Neural cell (in vitro differentiated cells): Measurements from ENCODE around the gene MBD3L2. TPM values are rescaled to one million over a fixed set of nuclear protein-coding genes. Genes with fewer than 3 reads are reported as not detected.
A peak's percentile ranks its signal among the peaks of the same experiment; 100 is the strongest.

ENCODE experiments used
- H2AFZ ChIP-seq: fragments of 200-600, 300-800 bp; sonication (generic), shearing (Covaris generic); 2 replicates; pipeline ENCODE4 v1.6.0; 2014; ENCODE audit warnings: low read depth, mild to moderate bottlenecking, antibody characterized with exemption, low read length, moderate library complexity
- H3F3A ChIP-seq: fragments of 200-600 bp; shearing (Covaris generic); 2 replicates; pipeline ENCODE4 v1.6.1; 2016; ENCODE audit warnings: mild to moderate bottlenecking, moderate library complexity, mixed read lengths, antibody characterized with exemption, low read length; ENCODE audit not compliant: insufficient read depth, poor library complexity, severe bottlenecking
- H3K27ac ChIP-seq: fragments of 200-600, 300-800 bp; sonication (generic), shearing (Covaris generic); 2 replicates; pipeline ENCODE4 v1.5.1; 2014; ENCODE audit warnings: mild to moderate bottlenecking, low read length, moderate library complexity
- H3K27me3 ChIP-seq: fragments of 300-800, 200-600 bp; sonication (generic), shearing (Covaris generic); 2 replicates; pipeline ENCODE4 v1.6.0; 2014; ENCODE audit warnings: mild to moderate bottlenecking, low read depth, low read length, moderate library complexity; ENCODE audit not compliant: insufficient read depth
- H3K36me3 ChIP-seq: fragments of 300-800, 200-600 bp; sonication (generic), shearing (Covaris generic); 2 replicates; pipeline ENCODE4 v1.5.1; 2014; ENCODE audit warnings: mild to moderate bottlenecking, antibody characterized with exemption, low read length, moderate library complexity; ENCODE audit not compliant: insufficient read depth
- H3K4me2 ChIP-seq: fragments of 300-800, 200-600 bp; sonication (generic), shearing (Covaris generic); 2 replicates; pipeline ENCODE4 v1.6.0; 2014; ENCODE audit warnings: mild to moderate bottlenecking, low read length
- H3K4me3 ChIP-seq: fragments of 300-800, 200-600 bp; sonication (generic), shearing (Covaris generic); 2 replicates; pipeline ENCODE4 v1.5.1; 2014; ENCODE audit warnings: mild to moderate bottlenecking, low read length, moderate library complexity
- H3K79me2 ChIP-seq: fragments of 200-600 bp; shearing (Covaris generic); replicated peaks from 2 replicates; pipeline ENCODE4 v1.6.0; 2014; ENCODE audit warnings: mild to moderate bottlenecking, low read length, moderate library complexity; ENCODE audit not compliant: insufficient read depth
- H3K9ac ChIP-seq: fragments of 300-800, 200-600 bp; sonication (generic), shearing (Covaris generic); 2 replicates; pipeline ENCODE4 v1.6.1; 2016; ENCODE audit warnings: mild to moderate bottlenecking, low read length, mixed read lengths
- H3K9me2 ChIP-seq: fragments of 200-600 bp; shearing (Covaris generic); 2 replicates; pipeline ENCODE4 v1.6.1; 2016; ENCODE audit warnings: mild to moderate bottlenecking, low read length, mixed read lengths; ENCODE audit not compliant: insufficient read depth
- H3K9me3 ChIP-seq: fragments of 200-600, 300-800 bp; sonication (generic), shearing (Covaris generic); 2 replicates; pipeline ENCODE4 v1.6.1; 2016; ENCODE audit warnings: mild to moderate bottlenecking, mixed run types, low read length, moderate library complexity, mixed read lengths
- H4K20me1 ChIP-seq: fragments of 200-600 bp; shearing (Covaris generic); 2 replicates; pipeline ENCODE4 v1.6.1; 2016; ENCODE audit warnings: mild to moderate bottlenecking, mixed run types; ENCODE audit not compliant: insufficient read depth
- CTCF ChIP-seq: fragments of 450-650 bp; IDR thresholded peaks from 2 replicates; pipeline ENCODE4 v1.5.1; 2014; ENCODE audit warnings: antibody characterized with exemption, mild to moderate bottlenecking, moderate library complexity; ENCODE audit not compliant: poor library complexity, severe bottlenecking
- EP300 ChIP-seq: fragments of 450-650 bp; conservative IDR thresholded peaks from 2 replicates; pipeline ENCODE4 v1.6.1; 2014; ENCODE audit warnings: antibody characterized with exemption, mild to moderate bottlenecking, moderate library complexity; ENCODE audit not compliant: poor library complexity, severe bottlenecking
- EZH2 ChIP-seq: fragments of 200-600, 300-800 bp; shearing (Covaris generic), sonication (generic); IDR thresholded peaks from 2 replicates; pipeline ENCODE4 v1.6.1; 2014; ENCODE audit warnings: antibody characterized with exemption, low read length, borderline replicate concordance, mild to moderate bottlenecking; ENCODE audit not compliant: insufficient read depth, poor library complexity, severe bottlenecking
- MXI1 ChIP-seq: fragments of 450-650 bp; conservative IDR thresholded peaks from 2 replicates; pipeline ENCODE4 v1.6.1; 2014; ENCODE audit warnings: antibody characterized with exemption, mild to moderate bottlenecking; ENCODE audit not compliant: poor library complexity, severe bottlenecking
- POLR2AphosphoS5 ChIP-seq: IDR thresholded peaks from 2 replicates; pipeline ENCODE4 v1.6.1; 2012
- RAD21 ChIP-seq: fragments of 450-650 bp; conservative IDR thresholded peaks from 2 replicates; pipeline ENCODE4 v1.6.1; 2014; ENCODE audit warnings: antibody characterized with exemption, mild to moderate bottlenecking, moderate library complexity
- SMC3 ChIP-seq: fragments of 450-650 bp; conservative IDR thresholded peaks from 2 replicates; pipeline ENCODE4 v1.6.1; 2014; ENCODE audit warnings: antibody characterized with exemption, mild to moderate bottlenecking, moderate library complexity; ENCODE audit not compliant: poor library complexity
- TAF1 ChIP-seq: IDR thresholded peaks from 2 replicates; pipeline ENCODE4 v1.6.1; 2012; ENCODE audit warnings: low read depth
- polyA plus RNA-seq: library from polyadenylated mRNA; depleted of rRNA; stranded (reverse); fragments of >200 nt; gene quantifications from 2 replicates; pipeline ENCODE4 v1.2.3, GENCODE V29; 2014
- TF ChIP-seq, protein P1 (sequence below): IDR thresholded peaks from 2 replicates; pipeline ENCODE4 v1.6.1; 2012; ENCODE audit warnings: borderline replicate concordance

Gene MBD3L2
- polyA plus RNA-seq, 1 donor from 2014 or later = not detected

DNA sequence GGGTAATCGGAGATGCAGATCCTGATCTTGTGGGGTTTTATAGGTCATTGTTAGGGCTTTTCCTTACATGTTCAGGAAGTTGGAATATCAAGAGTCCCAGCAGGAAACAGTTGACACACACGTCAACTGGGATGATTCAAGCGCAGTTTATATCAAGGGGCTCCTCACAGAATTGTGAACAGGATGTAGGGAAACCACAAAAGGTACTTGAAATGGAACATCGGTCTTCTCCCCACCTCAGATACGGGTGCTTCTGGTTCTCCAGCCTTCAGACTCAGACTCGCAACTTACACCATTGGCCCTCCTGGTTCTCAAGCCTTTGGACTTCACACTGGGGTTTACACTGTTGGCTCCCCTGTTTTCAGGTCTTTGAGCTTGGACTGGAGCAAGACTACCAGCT is 39.9 kb downstream of the MBD3L2 start:
- Histone ChIP-seq H3K9me2 (no peaks in the 10 kb centered on the region), H4K20me1 (no peaks in the 10 kb centered on the region), H3K9ac (no peak overlapping the region), H3K4me3 (no peak overlapping the region), H3K4me2 (no peak overlapping the region), H3K27me3 (no peaks in the 10 kb centered on the region), H3K36me3 (peaks cover 26% of the 10 kb centered on the region), H3F3A (no peaks in the 10 kb centered on the region), H3K27ac (no peak overlapping the region), H3K79me2 (no peaks in the 10 kb centered on the region), H3K9me3 (peaks cover 14% of the 10 kb centered on the region), H2AFZ (no peak overlapping the region)
- TF ChIP-seq CTCF (no peak), EZH2 (no peak), EP300 (no peak), MXI1 (no peak), SMC3 (no peak), POLR2AphosphoS5 (no peak), TAF1 (no peak), RAD21 (no peak)
- TF ChIP-seq, protein P1, sequence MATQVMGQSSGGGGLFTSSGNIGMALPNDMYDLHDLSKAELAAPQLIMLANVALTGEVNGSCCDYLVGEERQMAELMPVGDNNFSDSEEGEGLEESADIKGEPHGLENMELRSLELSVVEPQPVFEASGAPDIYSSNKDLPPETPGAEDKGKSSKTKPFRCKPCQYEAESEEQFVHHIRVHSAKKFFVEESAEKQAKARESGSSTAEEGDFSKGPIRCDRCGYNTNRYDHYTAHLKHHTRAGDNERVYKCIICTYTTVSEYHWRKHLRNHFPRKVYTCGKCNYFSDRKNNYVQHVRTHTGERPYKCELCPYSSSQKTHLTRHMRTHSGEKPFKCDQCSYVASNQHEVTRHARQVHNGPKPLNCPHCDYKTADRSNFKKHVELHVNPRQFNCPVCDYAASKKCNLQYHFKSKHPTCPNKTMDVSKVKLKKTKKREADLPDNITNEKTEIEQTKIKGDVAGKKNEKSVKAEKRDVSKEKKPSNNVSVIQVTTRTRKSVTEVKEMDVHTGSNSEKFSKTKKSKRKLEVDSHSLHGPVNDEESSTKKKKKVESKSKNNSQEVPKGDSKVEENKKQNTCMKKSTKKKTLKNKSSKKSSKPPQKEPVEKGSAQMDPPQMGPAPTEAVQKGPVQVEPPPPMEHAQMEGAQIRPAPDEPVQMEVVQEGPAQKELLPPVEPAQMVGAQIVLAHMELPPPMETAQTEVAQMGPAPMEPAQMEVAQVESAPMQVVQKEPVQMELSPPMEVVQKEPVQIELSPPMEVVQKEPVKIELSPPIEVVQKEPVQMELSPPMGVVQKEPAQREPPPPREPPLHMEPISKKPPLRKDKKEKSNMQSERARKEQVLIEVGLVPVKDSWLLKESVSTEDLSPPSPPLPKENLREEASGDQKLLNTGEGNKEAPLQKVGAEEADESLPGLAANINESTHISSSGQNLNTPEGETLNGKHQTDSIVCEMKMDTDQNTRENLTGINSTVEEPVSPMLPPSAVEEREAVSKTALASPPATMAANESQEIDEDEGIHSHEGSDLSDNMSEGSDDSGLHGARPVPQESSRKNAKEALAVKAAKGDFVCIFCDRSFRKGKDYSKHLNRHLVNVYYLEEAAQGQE = no peak

- no peaks in the 10 kb centered on the region for H3K36me3 ChIP-seq
- TF ChIP-seq RAD21 (no peak), EZH2 (no peak), TAF1 (no peak), POLR2AphosphoS5 (no peak), MXI1 (no peak), SMC3 (no peak)
- TF ChIP-seq, protein P1 = no peak
- H3K9me2 ChIP-seq = no peaks in the 10 kb centered on the region
- peak overlapping the region; percentile 81 for H3K9ac ChIP-seq
- no peak overlapping the region for H2AFZ ChIP-seq
- no peaks in the 10 kb centered on the region for H3K9me3 ChIP-seq
- no peaks in the 10 kb centered on the region for H3F3A ChIP-seq
- peak overlapping the region; percentile 94 for H3K27ac ChIP-seq
- H3K4me2 ChIP-seq = peak overlapping the region; percentile 69
- H3K79me2 ChIP-seq = no peaks in the 10 kb centered on the region
- peak overlapping the region; percentile 71 for H3K4me3 ChIP-seq
- no peaks in the 10 kb centered on the region for H3K27me3 ChIP-seq
- H4K20me1 ChIP-seq = no peaks in the 10 kb centered on the region
These were observed 49.0 kb downstream of the MBD3L2 start for GRCh38 chr19:7098096-7098495.
